Adipocyte (in vitro differentiated cells): Measurements from ENCODE around the gene NMNAT1.
"Not testable (repeated sequence)": the region's sequence is repeated elsewhere in the genome, so short reads cannot be mapped to it uniquely, and the experiment has no call there.

Experiments
- DNase-seq: peaks from one replicate; pipeline ENCODE4 v3.0.0-alpha.2; 2015; ENCODE audit warnings: low read depth
- H3K27me3 ChIP-seq: replicated peaks from 2 replicates; pipeline ENCODE4 v1.7.0; 2013; ENCODE audit warnings: mild to moderate bottlenecking, low read length, moderate library complexity; ENCODE audit not compliant: control insufficient read depth, insufficient read depth
- H3K36me3 ChIP-seq: 2 replicates; pipeline ENCODE4 v1.7.0; 2013; ENCODE audit warnings: low read length, mild to moderate bottlenecking, moderate library complexity; ENCODE audit not compliant: control insufficient read depth, insufficient read depth, severe bottlenecking
- H3K4me1 ChIP-seq: 2 replicates; pipeline ENCODE4 v1.7.0; 2013; ENCODE audit warnings: mild to moderate bottlenecking, low read length, moderate library complexity; ENCODE audit not compliant: control insufficient read depth, insufficient read depth
- H3K4me3 ChIP-seq: 2 replicates; pipeline ENCODE4 v1.7.0; 2013; ENCODE audit warnings: mild to moderate bottlenecking, low read length, moderate library complexity
- H3K9ac ChIP-seq: 2 replicates; pipeline ENCODE4 v1.7.0; 2013; ENCODE audit warnings: mild to moderate bottlenecking, low read length, moderate library complexity
- H3K9me3 ChIP-seq: 2 replicates; pipeline ENCODE4 v1.7.0; 2013; ENCODE audit warnings: mild to moderate bottlenecking, low read length, moderate library complexity; ENCODE audit not compliant: control insufficient read depth

The NMNAT1 gene

DNA sequence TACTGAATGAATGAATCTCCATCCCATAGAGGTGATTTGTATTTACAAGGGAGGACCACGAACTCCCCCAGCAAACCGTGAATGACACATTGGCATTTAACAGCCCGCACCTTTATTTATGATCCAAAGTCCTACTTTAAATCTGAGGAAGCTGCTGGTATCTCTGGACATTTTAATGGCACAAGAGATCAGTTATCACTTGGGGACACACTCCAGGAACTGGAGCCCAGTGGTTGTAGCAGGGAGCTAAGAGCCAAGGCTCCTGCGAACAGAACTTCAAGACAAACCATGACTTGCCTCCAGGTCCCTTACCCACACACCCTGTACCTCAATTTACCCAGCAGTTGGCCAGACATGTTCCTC lies 34.4 kb upstream of the NMNAT1 start:
- no peak for DNase-seq
- Histone ChIP-seq H3K9ac (peak overlapping the region; percentile 93), H3K36me3 (no peaks in the 10 kb centered on the region), H3K9me3 (no peaks in the 10 kb centered on the region), H3K27me3 (no peaks in the 10 kb centered on the region), H3K4me3 (peak overlapping the region; percentile 91), H3K4me1 (peaks cover 15% of the 10 kb centered on the region)

DNA sequence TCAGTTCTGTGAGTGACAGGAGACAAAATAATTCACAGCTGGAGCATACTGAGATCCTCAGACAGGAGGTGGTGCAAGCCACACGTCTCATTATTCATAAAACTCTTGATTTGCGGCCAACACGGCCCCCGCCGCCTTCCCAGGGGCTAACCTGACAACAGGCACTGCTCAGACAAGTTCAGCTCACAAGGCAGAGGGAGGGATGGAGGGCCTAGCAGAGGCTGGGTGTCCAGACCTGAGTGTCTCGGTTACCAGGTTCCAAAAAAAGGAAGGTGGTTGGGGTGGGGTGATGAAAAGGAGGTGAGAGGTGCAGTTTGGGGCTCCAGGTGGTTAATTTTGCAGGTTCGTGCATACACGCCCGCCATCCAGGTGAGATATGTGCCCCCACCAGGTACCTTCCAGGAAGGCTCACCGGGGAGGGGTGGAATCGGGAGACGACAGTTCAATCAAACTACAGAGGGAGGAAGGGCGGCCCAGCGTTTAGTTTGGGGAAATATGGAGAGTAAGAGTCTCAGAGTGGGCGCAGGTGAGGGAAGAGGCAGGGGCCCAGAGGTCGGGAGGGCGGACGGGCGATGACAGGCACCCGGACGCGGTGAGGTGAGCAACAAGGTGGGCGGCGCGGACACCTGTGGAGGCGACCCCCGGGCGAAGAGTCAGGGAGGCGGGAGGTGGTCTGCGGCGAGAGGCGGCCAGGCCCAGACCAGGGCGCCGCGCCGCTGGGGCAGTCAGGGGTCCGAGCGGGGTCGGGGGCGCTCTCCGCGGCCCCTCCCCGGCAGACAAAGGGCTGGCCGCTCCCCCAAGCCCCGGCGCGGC lies 33.8 kb upstream of the NMNAT1 start:
- peaks cover 15% of the 10 kb centered on the region for H3K4me1 ChIP-seq
- peak overlapping the region; percentile 91 for H3K4me3 ChIP-seq
- H3K9me3 ChIP-seq: no peaks in the 10 kb centered on the region
- no peaks in the 10 kb centered on the region for H3K36me3 ChIP-seq
- H3K9ac ChIP-seq: peak overlapping the region; percentile 93
- peak; percentile 25 for DNase-seq
- H3K27me3 ChIP-seq: no peaks in the 10 kb centered on the region

DNA sequence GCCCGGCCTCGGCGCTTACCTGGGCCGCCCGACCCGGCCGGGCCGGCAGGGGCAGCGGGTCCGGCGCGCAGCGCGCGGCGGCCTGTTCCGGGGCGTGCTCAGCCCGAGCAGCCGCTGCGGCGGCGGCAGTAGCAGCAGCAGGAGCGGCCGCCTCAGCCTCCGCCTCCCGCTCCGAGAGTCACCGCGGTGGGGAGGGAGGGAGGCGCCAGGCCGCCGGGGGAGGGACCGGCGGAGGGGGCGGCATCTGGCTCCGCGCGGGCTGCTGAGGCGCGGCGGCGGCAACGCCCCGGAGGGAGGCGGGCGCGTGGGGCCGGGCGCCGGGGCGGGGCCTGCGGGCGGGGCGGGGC lies 33.2 kb upstream of the NMNAT1 start, which contains the start of gene CTNNBIP1:
Gene CTNNBIP1 (minus strand): TSS at position 194 of the 347 bp plus-strand sequence. CDS start 38,205 bp downstream, outside the sequence.
- no peak for DNase-seq
- no peaks in the 10 kb centered on the region for H3K36me3 ChIP-seq

DNA sequence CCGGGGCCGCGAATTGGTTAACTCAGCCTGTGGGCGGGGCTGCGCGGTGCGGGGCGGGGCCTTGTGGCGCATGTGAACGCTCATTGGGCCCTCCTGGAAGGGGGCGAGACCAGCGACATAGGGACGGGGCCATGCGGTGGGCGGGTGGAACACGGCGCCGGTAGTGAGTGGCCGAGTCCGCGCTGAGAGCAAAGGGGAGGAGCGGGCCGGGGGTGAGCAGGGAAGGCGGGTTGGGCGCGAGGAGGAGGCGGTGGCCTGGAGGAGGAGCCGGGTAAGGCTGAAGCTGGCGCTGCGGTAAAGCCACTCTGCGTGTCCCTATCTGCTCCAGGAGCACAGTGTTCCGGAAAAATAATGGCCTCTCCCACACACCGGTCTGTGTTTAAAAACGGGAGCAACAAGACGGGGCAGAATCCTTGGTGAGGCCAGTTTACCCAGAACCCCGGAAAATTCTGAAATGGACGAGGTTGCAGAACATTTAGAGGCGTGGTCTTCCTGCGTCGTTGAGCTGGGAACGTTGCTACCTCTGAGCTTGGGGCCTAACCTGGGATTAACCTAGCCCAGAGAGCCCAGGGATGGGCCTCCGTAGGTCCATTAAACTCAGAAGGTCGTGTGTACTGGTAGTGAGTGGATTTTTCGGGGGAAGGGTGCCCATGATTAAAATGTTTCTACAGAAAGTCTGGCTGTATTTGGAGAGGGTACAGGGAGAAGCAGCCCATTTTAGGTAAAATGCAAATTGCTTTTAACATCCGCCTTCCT lies 32.7 kb upstream of the NMNAT1 start:
- DNase-seq: peak; percentile 100
- H3K27me3 ChIP-seq: no peaks in the 10 kb centered on the region
- peak overlapping the region; percentile 91 for H3K9ac ChIP-seq
- H3K4me3 ChIP-seq: peak overlapping the region; percentile 87
- H3K4me1 ChIP-seq: peaks cover 15% of the 10 kb centered on the region
- H3K9me3 ChIP-seq: no peaks in the 10 kb centered on the region
- H3K36me3 ChIP-seq: no peaks in the 10 kb centered on the region

More for the DNA sequence above, 33.2 kb upstream of the NMNAT1 start, which contains the start of gene CTNNBIP1:
- Histone ChIP-seq H3K4me3 (peak within 1 kb of the TSS; percentile 91), H3K9me3 (no peaks in the 10 kb centered on the region), H3K4me1 (peaks cover 15% of the 10 kb centered on the region), H3K27me3 (no peaks in the 10 kb centered on the region), H3K9ac (peak within 1 kb of the TSS; percentile 93)

DNA sequence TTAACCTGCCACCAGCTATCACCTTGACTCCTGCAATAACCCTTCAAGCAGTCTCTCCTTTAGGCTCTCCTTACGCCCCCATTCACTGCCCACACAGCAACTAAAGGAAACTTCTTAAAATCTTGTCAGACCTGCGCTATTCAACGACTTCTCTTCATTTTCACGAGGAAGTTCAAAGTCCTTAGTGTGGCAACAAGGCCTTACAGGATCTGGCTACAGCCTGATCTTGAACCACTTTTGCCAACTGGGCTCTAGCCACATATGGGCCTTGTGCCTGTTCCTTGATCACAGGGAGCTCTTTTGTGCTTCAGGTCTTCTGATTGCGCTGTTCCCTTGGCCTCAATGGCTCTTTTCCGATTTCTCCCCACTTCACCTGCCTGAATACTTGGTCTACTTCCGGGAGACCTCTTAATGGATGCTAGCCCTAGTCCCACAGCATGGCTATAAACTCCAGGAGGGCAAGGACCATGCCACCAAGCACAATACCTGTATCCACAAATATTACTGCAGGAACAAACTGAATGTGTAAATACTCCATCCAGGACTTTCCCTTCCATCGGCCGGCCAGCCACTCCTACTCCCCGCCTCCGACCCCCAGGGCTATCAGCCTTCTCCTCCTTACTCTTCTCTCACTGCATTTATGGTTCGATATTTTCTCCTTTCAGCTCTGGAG lies 30.9 kb upstream of the NMNAT1 start:
- Histone ChIP-seq H3K4me3 (no peak overlapping the region), H3K4me1 (peaks cover 15% of the 10 kb centered on the region), H3K9ac (no peak overlapping the region), H3K9me3 (no peaks in the 10 kb centered on the region), H3K36me3 (no peaks in the 10 kb centered on the region), H3K27me3 (no peaks in the 10 kb centered on the region)
- DNase-seq: no peak

DNA sequence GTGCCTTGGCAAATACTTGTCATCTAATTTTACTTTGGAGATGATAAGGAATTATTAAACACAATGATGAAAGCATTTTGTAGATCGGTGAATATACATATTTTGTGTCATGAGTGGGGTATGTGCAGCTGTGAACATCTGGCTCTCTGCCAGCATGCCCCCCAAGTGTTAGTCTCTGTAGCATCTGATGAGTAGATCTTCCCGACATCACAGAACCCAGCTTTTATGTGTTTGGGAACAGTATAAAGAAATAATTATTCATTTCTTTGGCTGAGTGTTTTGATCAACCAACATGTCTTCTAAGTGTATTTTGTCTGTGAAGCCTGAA lies 28.7 kb upstream of the NMNAT1 start:
- H3K4me3 ChIP-seq: no peak overlapping the region
- no peak overlapping the region for H3K9ac ChIP-seq
- H3K27me3 ChIP-seq: no peaks in the 10 kb centered on the region
- H3K36me3 ChIP-seq: no peaks in the 10 kb centered on the region
- no peaks in the 10 kb centered on the region for H3K9me3 ChIP-seq
- H3K4me1 ChIP-seq: peaks cover 7% of the 10 kb centered on the region
- no peak for DNase-seq

DNA sequence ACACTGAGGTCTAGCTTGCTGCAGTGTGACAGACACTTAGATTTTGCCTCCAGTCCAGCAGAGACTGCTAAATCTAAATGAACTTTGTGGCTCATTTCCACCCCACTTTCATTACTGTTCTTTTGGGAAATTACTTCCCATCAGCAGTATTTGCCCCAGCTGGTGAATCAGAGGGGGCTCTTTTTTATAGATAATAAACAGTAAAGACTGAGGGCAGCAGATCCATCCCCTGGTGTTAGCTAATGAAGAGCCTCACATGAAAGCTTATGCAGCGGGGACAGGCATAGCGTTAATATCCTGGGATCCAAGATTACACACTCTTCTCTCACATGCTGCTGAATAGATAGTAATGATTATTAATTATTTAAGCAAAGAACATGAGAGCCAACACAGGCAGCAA lies 26.8 kb upstream of the NMNAT1 start:
- Histone ChIP-seq H3K36me3 (no peaks in the 10 kb centered on the region), H3K4me1 (peaks cover under 1% of the 10 kb centered on the region), H3K9me3 (no peaks in the 10 kb centered on the region), H3K9ac (no peak overlapping the region), H3K27me3 (no peaks in the 10 kb centered on the region), H3K4me3 (no peak overlapping the region)
- DNase-seq: no peak

DNA sequence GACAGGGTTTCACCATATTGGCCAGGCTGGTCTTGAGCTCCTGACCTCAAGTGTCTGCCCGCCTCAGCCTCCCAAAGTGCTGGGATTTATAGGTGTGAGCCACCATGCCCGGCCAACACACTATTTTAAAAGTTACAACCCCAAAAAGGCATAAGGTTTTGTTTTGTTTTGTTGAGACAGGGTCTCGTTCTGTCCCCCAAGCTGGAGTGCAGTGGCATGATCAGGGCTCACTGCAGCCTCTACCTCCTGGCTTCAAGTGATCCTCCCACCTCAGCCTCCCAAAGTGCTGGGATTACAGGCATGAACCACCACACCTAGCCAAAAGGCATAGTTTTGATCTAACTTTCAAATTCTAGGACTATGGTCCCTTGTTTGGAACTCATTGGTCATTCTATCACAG lies 25.8 kb upstream of the NMNAT1 start:
- not testable (repeated sequence) for H3K27me3 ChIP-seq, H3K9ac ChIP-seq, H3K9me3 ChIP-seq, H3K4me1 ChIP-seq, H3K4me3 ChIP-seq, H3K36me3 ChIP-seq, DNase-seq

DNA sequence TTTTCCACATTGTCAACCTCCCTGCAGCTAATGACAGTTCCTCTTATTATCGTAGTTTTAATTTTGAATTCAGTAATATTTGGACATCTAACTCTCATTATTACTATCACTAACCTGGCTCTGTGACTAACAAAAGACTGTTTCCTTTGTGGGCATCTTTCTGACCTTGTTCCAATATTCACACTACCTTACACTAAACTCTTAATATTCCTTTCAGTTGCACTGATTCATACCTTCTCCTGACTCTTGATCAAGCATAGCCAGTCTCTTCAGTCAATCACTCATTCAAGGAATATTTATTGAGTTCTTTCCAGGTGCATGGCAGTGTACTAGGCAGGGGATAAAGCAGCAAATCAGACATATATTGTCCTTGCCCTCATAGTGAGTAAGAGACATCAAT lies 25.4 kb upstream of the NMNAT1 start:
- no peak for DNase-seq
- H3K9ac ChIP-seq: no peak overlapping the region
- no peaks in the 10 kb centered on the region for H3K36me3 ChIP-seq
- no peak overlapping the region for H3K4me3 ChIP-seq
- H3K4me1 ChIP-seq: no peaks in the 10 kb centered on the region
- H3K27me3 ChIP-seq: no peaks in the 10 kb centered on the region
- H3K9me3 ChIP-seq: no peaks in the 10 kb centered on the region

DNA sequence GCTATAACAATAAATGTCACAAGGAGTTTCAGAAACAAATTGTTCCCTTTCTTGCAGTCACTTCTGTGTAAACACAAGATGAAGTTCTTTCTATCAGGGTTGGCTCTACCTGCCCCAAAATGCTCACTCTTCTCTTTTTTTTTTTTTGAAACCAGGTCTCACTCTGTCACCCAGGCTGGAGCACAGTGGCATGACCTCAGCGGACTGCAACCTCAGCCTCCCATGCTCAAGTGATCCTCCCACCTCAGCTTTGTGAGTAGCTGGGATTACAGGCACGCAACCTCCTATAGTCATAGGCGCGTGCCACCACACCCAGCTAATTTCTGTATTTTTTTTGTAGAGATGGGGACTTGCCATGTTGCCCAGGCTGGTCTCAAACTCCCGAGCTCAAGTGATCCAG lies 22.7 kb upstream of the NMNAT1 start:
- H3K36me3 ChIP-seq: no peaks in the 10 kb centered on the region
- no peaks in the 10 kb centered on the region for H3K4me1 ChIP-seq
- H3K9ac ChIP-seq: no peak overlapping the region
- H3K27me3 ChIP-seq: no peaks in the 10 kb centered on the region
- no peaks in the 10 kb centered on the region for H3K9me3 ChIP-seq
- no peak overlapping the region for H3K4me3 ChIP-seq
- DNase-seq: no peak

DNA sequence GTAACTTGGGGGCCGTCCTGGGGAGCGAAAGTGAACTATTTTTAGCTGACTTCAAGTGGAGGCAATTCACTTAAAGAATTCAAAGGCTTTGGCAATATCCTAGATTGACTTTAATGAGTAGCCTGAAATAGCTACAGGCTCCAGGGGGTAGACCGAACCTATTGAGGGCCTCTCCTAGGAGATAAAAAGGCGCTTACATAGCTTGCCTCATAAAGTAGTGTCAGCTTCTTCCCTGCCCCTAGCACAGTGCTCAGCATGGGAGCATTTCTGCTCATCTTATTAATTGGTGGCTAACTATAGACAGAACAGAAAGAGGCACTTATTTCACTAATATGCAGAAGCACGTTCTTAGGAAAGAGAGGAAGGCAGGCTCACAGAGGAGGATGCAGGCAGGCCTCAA lies 20.9 kb upstream of the NMNAT1 start:
- Histone ChIP-seq H3K4me1 (no peaks in the 10 kb centered on the region), H3K9me3 (no peaks in the 10 kb centered on the region), H3K27me3 (no peaks in the 10 kb centered on the region), H3K36me3 (no peaks in the 10 kb centered on the region), H3K9ac (no peak overlapping the region), H3K4me3 (no peak overlapping the region)
- no peak for DNase-seq
